Right atrium auricular region (tissue), 2 donors: ENCODE results near the gene ANKRD55. TPM values are rescaled to one million over a fixed set of nuclear protein-coding genes. Genes with fewer than 3 reads are reported as not detected.

Experiments used
- DNase-seq: peaks from one replicate; pipeline ENCODE4 v3.0.0-alpha.2; 2019; ENCODE audit warnings: low spot score
- H3K27ac ChIP-seq, 2 donors: fragments of 200-600 bp; sonication (generic); 1 replicate in 1 of 2; 2 replicates in 1 of 2; pipeline ENCODE4 v1.5.1; 2016 to 2019
- H3K27me3 ChIP-seq, 2 donors: fragments of 200-600 bp; sonication (generic); one replicate each; pipeline versions ENCODE4 v1.5.1 to v1.6.0; 2017 to 2019
- H3K36me3 ChIP-seq: fragments of 200-600 bp; sonication (generic); one replicate; pipeline ENCODE4 v1.5.1; 2016
- H3K4me1 ChIP-seq, 2 donors: fragments of 200-600 bp; sonication (generic); one replicate each; pipeline versions ENCODE4 v1.5.1 to v1.6.0; 2017 to 2019
- H3K4me3 ChIP-seq, 2 donors: fragments of 200-600 bp; sonication (generic); 1 replicate in 1 of 2; 2 replicates in 1 of 2; pipeline ENCODE4 v1.5.1; 2017 to 2019; ENCODE audit warnings: mild to moderate bottlenecking in 1 of 2, moderate library complexity in 1 of 2
- H3K9me3 ChIP-seq, 2 donors: fragments of 200-600 bp; sonication (generic); one replicate each; pipeline ENCODE4 v1.5.1; 2019
- CTCF ChIP-seq, 2 donors: fragments of 200-600 bp; sonication (generic); IDR thresholded peaks; one replicate each; pipeline ENCODE4 v1.5.1; 2019; ENCODE audit warnings: antibody characterized with exemption in 2 of 2
- total RNA-seq, 2 donors: library from RNA; depleted of rRNA; stranded (reverse); fragments of >200 nt; gene quantifications; one replicate each; pipeline ENCODE4 v1.1.0, GENCODE V29; 2016

ANKRD55 gene
- total RNA-seq, 2 donors from 2014 or later = 0.20 TPM; not detected in 1

DNA sequence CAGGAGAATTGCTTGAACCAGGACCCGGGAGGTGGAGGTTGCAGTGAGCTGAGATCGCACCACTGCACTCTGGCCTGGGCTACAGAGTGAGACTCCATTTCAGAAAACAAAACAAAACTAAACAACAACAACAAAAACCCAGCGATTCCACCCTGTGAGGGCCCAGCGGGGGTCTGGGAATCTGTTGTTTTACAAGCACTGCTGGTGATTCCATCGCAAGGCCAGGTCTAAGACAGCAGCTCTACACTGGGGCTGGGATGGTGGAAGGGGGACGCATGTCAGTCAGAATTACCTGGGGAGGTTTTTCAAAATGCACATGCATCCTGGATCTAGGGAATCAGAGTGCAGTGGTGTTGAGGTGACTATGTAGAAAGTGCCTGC lies 90.9 kb downstream of the ANKRD55 start:
- Histone ChIP-seq H3K27ac (no peak overlapping the region), H3K9me3 (no peaks in the 10 kb centered on the region), H3K36me3 (no peaks in the 10 kb centered on the region), H3K4me3 (no peak overlapping the region), H3K27me3 (no peaks in the 10 kb centered on the region), H3K4me1 (no peaks in the 10 kb centered on the region)
- TF ChIP-seq CTCF (IDR thresholded peaks at IDR 0.05) = no peak
- DNase-seq = no peak

DNA sequence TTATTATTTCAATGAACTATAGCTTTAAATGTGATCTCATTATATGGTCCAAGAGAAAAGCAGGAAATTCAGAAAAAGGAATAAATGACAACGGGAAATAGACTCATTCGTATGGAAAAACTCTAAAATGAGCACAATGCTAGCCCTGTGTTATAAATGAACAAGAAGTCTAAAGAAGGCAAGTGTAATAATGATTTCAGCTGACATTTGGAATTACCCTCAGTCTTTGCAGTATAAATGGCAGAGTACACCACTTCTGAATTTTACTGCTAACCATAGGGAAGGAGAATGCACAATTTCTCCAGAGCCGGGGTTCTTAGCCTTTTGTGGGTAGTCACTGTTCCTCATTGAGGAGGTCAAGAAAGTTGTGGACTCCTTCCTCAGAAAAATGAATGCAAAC lies 93.1 kb downstream of the ANKRD55 start:
- Histone ChIP-seq H3K4me3 (no peak overlapping the region), H3K27me3 (no peaks in the 10 kb centered on the region), H3K9me3 (no peaks in the 10 kb centered on the region), H3K27ac (no peak overlapping the region), H3K36me3 (no peaks in the 10 kb centered on the region), H3K4me1 (no peaks in the 10 kb centered on the region)
- no peak for TF ChIP-seq CTCF (IDR thresholded peaks at IDR 0.05)
- no peak for DNase-seq

- Histone ChIP-seq H3K4me3 (no peak overlapping the region), H3K27ac (no peak overlapping the region), H3K27me3 (no peaks in the 10 kb centered on the region), H3K36me3 (no peaks in the 10 kb centered on the region), H3K4me1 (no peaks in the 10 kb centered on the region), H3K9me3 (peaks cover 0 to 8% of the 10 kb centered on the region in 2 donors)
- DNase-seq = no peak
- no peak for TF ChIP-seq CTCF (IDR thresholded peaks at IDR 0.05)
Measured at GRCh38 chr5:56130664-56131063, 102.5 kb downstream of the ANKRD55 start.

DNA sequence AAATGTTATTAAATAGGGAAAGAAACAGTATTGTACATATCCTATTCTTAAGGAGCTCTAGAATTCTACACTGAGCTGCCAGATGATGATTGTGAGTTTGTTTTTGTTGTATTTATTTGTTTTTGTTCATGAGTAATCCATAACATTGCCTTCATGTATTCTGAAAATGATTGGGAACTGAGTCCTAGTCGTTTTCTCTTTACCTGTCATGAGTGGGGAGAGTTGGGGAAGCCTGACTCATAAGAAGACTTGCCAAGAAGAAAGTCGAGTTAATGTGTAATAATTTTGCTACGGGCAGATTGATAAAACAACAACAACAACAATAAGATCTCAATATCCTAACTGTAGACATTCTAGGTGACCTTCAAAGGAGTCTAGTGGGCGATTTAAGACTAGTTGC lies 103.8 kb downstream of the ANKRD55 start:
- H3K4me1 ChIP-seq = no peaks in the 10 kb centered on the region
- no peaks in the 10 kb centered on the region for H3K36me3 ChIP-seq
- no peak for TF ChIP-seq CTCF (IDR thresholded peaks at IDR 0.05)
- no peak for DNase-seq
- H3K4me3 ChIP-seq = no peak overlapping the region
- H3K27me3 ChIP-seq = no peaks in the 10 kb centered on the region
- H3K27ac ChIP-seq = no peak overlapping the region
- H3K9me3 ChIP-seq = peaks cover 0 to 8% of the 10 kb centered on the region in 2 donors

GRCh38 chr5:56128113-56128512 lies 105.0 kb downstream of the ANKRD55 start:
- no peak for DNase-seq
- no peak overlapping the region for H3K4me3 ChIP-seq
- no peaks in the 10 kb centered on the region for H3K36me3 ChIP-seq
- H3K27me3 ChIP-seq = no peaks in the 10 kb centered on the region
- H3K27ac ChIP-seq = no peak overlapping the region
- H3K4me1 ChIP-seq = peaks cover 0 to 10% of the 10 kb centered on the region in 2 donors
- H3K9me3 ChIP-seq = peaks cover 0 to 8% of the 10 kb centered on the region in 2 donors
- no peak for TF ChIP-seq CTCF (IDR thresholded peaks at IDR 0.05)

DNA sequence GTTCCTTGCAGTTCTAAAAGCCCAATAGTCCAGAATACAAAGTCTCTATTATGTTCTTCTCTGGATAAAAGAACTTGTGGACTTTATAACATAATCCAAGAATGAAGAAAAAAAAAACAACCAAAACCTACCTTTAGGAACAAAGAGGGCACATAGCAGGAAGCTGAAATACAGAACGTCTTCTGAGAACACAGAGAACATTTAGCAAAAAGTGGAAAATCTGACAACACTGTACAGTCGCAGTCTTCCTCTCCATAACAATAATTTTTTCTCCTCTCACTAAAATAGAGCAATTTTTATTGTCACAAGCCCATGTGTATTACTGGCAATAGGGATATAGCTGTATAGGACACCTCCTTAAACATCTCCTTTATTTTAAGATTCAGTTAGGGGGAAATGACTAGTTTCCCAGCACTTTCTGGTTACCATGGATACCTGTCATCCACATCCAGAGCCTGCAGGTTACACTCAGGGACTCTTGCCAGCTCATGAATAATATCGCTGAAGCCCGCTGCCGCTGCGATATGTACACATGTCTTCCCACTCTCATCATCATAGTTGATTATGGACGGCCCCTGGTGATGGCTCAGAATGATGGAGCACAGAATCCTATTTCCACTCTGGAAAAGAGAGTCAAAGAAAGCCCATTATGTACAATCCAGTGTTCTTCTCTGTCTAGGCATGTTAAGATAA lies 106.5 kb downstream of the ANKRD55 start:
- no peak for DNase-seq
- no peaks in the 10 kb centered on the region for H3K36me3 ChIP-seq
- H3K27me3 ChIP-seq = no peaks in the 10 kb centered on the region
- no peak for TF ChIP-seq CTCF (IDR thresholded peaks at IDR 0.05)
- peaks cover 0 to 8% of the 10 kb centered on the region in 2 donors for H3K9me3 ChIP-seq
- no peak overlapping the region for H3K27ac ChIP-seq
- peaks cover 0 to 10% of the 10 kb centered on the region in 2 donors for H3K4me1 ChIP-seq
- H3K4me3 ChIP-seq = no peak overlapping the region
